ENCODE data around the gene SHFL. TPM values are rescaled to one million over a fixed set of nuclear protein-coding genes. Genes with fewer than 3 reads are reported as not detected.

Gene SHFL
- total and polyA plus RNA-seq, 2 of the 4 experiments (the other 2 are of a cell fraction) = 9.0 to 32.1 TPM

DNA sequence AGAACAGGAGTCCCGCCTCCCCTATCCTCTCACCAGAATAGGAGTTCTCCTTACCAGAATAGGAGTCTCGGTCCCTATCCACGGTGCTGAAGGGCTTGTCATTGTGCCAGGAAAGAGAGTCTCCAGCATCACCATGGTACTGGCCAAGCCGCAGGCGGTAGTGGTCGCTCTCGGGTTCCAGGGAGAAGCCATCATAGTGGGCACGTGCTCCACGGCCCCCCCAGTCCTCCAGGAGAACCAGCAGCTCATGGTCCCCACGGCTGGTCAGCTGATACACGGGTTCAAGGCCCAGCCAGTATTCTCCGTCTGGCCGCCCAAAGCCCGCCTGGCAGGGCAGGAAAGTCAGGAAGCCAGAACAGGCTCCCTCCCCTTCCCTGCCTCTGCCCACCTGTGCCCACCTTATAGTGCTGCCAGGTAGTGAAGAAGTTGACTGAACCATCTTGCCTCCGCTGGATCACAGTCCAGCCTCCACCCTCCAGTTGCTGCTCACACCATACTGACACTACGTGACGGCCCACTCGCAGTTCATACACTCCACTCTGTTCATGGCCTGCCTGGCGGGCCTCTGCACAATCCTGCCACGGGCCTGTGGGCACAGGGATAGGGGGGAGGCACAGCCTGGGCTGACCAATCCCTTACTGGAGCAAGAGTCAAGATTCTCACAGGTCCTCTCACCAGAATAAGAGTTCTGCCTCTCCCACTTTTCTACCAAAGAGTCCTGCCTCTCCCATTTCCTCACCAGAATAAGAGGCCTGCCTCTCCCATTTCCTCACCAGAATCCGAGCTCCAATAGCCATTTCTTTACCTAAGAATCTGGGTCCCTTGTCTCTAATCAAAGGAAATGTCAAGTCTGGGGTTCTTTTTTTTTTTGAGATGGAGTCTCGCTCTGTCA lies 7.4 kb downstream of the SHFL start:
- Histone ChIP-seq H4K91ac (ENCODE audit: insufficient read depth, low read depth, low read length) (no peak overlapping the region), H2AK9ac (replicated peaks; ENCODE audit: low read depth, low read length, poor library complexity) (no peak overlapping the region), H3K9me1 (ENCODE audit: insufficient read depth, low read length) (0 out of 2 replicates have a peak, but pooled peaks cover 5% of the 10 kb centered on the region), H3K4me2 (ENCODE audit: low read depth, low read length) (no peak overlapping the region), H3K27me3 (ENCODE audit: control insufficient read depth, insufficient read depth, low read length) (no peaks in the 10 kb centered on the region), H3K14ac (replicated peaks; ENCODE audit: low read depth, low read length) (no peak overlapping the region), H4K8ac (ENCODE audit: low read depth in 2 of 2, low read length in 2 of 2) (no peak overlapping the region), H3K56ac (ENCODE audit: extremely low read depth, insufficient read depth, low read length) (no peak overlapping the region), H2AK5ac (ENCODE audit: low read depth, low read length) (no peak overlapping the region), H3K4me3 (ENCODE audit: insufficient read depth, low read depth, low read length) (no peak overlapping the region), H3K27ac (ENCODE audit: insufficient read depth, low read length) (no peak overlapping the region), H3K4ac (ENCODE audit: low read depth, low read length) (no peak overlapping the region), H3K36me3 (ENCODE audit: control insufficient read depth, insufficient read depth, low read length) (peaks cover 31% of the 10 kb centered on the region; the same call in 1 of the 2 replicates), H2AFZ (replicated peaks; ENCODE audit: low read length, poor library complexity) (no peak overlapping the region), H3K9me3 (ENCODE audit: control insufficient read depth, insufficient read depth, low read length) (no peaks in the 10 kb centered on the region), H3K9ac (ENCODE audit: low read depth, low read length) (no peak overlapping the region), H4K5ac (ENCODE audit: low read depth, low read length) (no peak overlapping the region), H2BK5ac (ENCODE audit: low read depth, low read length, poor library complexity, severe bottlenecking) (no peak overlapping the region), H3K4me1 (ENCODE audit: control insufficient read depth, insufficient read depth, low read length) (peaks cover 4% of the 10 kb centered on the region), H4K20me1 (ENCODE audit: insufficient read depth, low read length) (no peaks in the 10 kb centered on the region), H2BK120ac (ENCODE audit: low read depth, low read length) (no peak overlapping the region), H3K23ac (ENCODE audit: low read depth, low read length) (no peak overlapping the region), H3K18ac (ENCODE audit: low read depth, low read length) (no peak overlapping the region), H3K79me1 (ENCODE audit: low read depth in 1 of 2, low read length in 2 of 2) (peaks cover 0 to 5% of the 10 kb centered on the region in 2 experiments; a peak in 1 of 4 replicates), H2BK20ac (ENCODE audit: low read depth, low read length) (no peak overlapping the region), H2BK15ac (ENCODE audit: low read depth, low read length) (no peak overlapping the region)
- DNase-seq (no peak), ATAC-seq (ENCODE audit: low read depth) (no peak)
- BruUV-seq (replicated peaks) = no TSS peak
- WGBS, 2 experiments (ENCODE audit: extremely low coverage in 2 of 2, insufficient read length in 1 of 2) = 78% methylated on average over 4 of the region's 22 CpGs; no CpG with 5 or more reads in 1 of the 2 experiments
- POLR2A ChIA-PET (ENCODE audit: unreplicated experiment) = no interaction called here
- CTCF ChIA-PET = no interaction called here
- in situ Hi-C loops (cut with MboI; ENCODE audit: low sequenced_read_pairs) = no loop called here
- intact Hi-C loops (cut with micrococcal nuclease) = no loop called here
- dilution Hi-C loops (cut with HindIII; ENCODE audit: low sequenced_read_pairs, unreplicated experiment) = no loop called here
- TF ChIP-seq RCOR1 (IDR thresholded peaks at IDR 0.05; ENCODE audit: insufficient replicate concordance, low read length) = no peak
- TF ChIP-seq, protein P1, sequence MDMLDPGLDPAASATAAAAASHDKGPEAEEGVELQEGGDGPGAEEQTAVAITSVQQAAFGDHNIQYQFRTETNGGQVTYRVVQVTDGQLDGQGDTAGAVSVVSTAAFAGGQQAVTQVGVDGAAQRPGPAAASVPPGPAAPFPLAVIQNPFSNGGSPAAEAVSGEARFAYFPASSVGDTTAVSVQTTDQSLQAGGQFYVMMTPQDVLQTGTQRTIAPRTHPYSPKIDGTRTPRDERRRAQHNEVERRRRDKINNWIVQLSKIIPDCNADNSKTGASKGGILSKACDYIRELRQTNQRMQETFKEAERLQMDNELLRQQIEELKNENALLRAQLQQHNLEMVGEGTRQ (IDR thresholded peaks at IDR 0.05; ENCODE audit: low read depth, low read length) = no peak
- TF ChIP-seq MAFK (IDR thresholded peaks at IDR 0.05; ENCODE audit: low read depth, low read length) = no peak
- TF ChIP-seq SMC3 (IDR thresholded peaks at IDR 0.05; ENCODE audit: low read depth, low read length) = no peak
- TF ChIP-seq, protein P2, sequence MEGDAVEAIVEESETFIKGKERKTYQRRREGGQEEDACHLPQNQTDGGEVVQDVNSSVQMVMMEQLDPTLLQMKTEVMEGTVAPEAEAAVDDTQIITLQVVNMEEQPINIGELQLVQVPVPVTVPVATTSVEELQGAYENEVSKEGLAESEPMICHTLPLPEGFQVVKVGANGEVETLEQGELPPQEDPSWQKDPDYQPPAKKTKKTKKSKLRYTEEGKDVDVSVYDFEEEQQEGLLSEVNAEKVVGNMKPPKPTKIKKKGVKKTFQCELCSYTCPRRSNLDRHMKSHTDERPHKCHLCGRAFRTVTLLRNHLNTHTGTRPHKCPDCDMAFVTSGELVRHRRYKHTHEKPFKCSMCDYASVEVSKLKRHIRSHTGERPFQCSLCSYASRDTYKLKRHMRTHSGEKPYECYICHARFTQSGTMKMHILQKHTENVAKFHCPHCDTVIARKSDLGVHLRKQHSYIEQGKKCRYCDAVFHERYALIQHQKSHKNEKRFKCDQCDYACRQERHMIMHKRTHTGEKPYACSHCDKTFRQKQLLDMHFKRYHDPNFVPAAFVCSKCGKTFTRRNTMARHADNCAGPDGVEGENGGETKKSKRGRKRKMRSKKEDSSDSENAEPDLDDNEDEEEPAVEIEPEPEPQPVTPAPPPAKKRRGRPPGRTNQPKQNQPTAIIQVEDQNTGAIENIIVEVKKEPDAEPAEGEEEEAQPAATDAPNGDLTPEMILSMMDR (conservative IDR thresholded peaks at IDR 0.05; ENCODE audit: low read depth, low read length) = no peak
- no peak for TF ChIP-seq POLR2A (IDR thresholded peaks at IDR 0.05; ENCODE audit: low read depth, low read length)
- no peak for TF ChIP-seq RFX5 (IDR thresholded peaks at IDR 0.05; ENCODE audit: low read depth, low read length)
- TF ChIP-seq CHD1 (IDR thresholded peaks at IDR 0.05; ENCODE audit: low read depth, low read length) = no peak
- TF ChIP-seq, protein P3, sequence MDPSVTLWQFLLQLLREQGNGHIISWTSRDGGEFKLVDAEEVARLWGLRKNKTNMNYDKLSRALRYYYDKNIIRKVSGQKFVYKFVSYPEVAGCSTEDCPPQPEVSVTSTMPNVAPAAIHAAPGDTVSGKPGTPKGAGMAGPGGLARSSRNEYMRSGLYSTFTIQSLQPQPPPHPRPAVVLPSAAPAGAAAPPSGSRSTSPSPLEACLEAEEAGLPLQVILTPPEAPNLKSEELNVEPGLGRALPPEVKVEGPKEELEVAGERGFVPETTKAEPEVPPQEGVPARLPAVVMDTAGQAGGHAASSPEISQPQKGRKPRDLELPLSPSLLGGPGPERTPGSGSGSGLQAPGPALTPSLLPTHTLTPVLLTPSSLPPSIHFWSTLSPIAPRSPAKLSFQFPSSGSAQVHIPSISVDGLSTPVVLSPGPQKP (IDR thresholded peaks at IDR 0.05; ENCODE audit: borderline replicate concordance, low read depth, low read length) = no peak
- TF ChIP-seq RAD21 (IDR thresholded peaks at IDR 0.05; ENCODE audit: low read length) = no peak
- no peak for TF ChIP-seq BHLHE40 (IDR thresholded peaks at IDR 0.05; ENCODE audit: low read depth, low read length)

Data from IMR-90 (cell line).